H7 (cell line): Measurements from ENCODE around the gene CYP19A1. TPM values are rescaled to one million over a fixed set of nuclear protein-coding genes. Genes with fewer than 3 reads are reported as not detected.

Experiments used
- DNase-seq: peaks from one replicate; pipeline ENCODE4 v3.0.0; 2012
- H3K27me3 ChIP-seq: 2 replicates; pipeline ENCODE4 v1.6.0; 2011; ENCODE audit warnings: mild to moderate bottlenecking, low read length; ENCODE audit not compliant: control insufficient read depth, insufficient read depth
- H3K36me3 ChIP-seq: replicated peaks from 2 replicates; pipeline ENCODE4 v1.5.1; 2011; ENCODE audit warnings: low read length; ENCODE audit not compliant: control insufficient read depth, insufficient read depth
- H3K4me3 ChIP-seq: 2 replicates; pipeline ENCODE4 v1.5.1; 2011; ENCODE audit warnings: low read depth, mild to moderate bottlenecking, control low read depth, low read length, moderate library complexity; ENCODE audit not compliant: insufficient read depth
- total RNA-seq: library from RNA; depleted of rRNA; stranded (reverse); fragments of >200 nt; shearing (Covaris generic); gene quantifications from 2 replicates; pipeline ENCODE4 v1.2.3, GENCODE V29; 2014; rRNA removed

Gene CYP19A1
- not detected in 2 replicates for total RNA-seq

DNA sequence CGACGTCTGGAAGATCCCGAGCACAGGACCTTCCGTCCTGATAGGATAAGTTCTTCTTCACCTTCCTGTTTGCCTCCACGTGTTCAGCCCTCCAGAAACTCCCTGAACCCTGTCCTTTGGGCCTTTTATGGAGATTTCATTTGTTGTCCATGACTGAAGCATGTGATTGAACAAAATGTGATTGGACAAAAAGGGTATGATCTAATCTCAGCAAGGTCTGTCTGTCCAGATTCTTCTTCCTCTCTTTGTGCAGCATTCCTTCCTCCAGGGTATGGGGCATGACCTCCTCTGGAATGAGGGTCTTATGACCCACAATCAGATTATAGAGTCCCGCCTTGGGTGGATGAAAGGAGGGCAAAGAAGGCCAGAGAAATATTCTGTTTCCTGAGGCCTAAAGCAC lies at the start of gene CYP19A1:
Gene CYP19A1, minus strand, starts transcription at position 101 of the 400 bp plus-strand sequence. CDS start 95,684 bp downstream, outside the sequence.
- no peak for DNase-seq
- Histone ChIP-seq H3K4me3 (no peak within 1 kb of the TSS), H3K36me3 (no peaks in the 10 kb centered on the region), H3K27me3 (peaks cover 24% of the 10 kb centered on the region)

DNA sequence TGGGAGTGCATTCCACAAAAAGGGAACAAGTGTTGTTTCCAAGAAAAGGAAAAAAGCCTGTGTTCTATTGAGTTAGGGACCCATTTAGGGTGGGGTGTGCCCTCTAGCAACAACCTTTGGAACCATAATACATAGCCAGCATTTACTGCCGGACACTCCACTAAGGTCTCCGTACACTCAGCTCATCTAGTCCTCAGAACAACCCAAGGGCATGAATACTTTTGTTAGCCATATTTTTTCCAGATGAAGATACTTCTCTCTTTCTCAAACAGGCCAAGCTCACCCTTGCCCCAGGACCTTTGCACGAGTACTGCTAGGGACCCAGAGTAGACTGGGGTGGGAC lies 49.3 kb upstream of the CYP19A1 start:
- no peak for DNase-seq
- Histone ChIP-seq H3K4me3 (no peak overlapping the region), H3K36me3 (no peaks in the 10 kb centered on the region), H3K27me3 (no peaks in the 10 kb centered on the region; the same call in 1 of the 2 replicates)

DNA sequence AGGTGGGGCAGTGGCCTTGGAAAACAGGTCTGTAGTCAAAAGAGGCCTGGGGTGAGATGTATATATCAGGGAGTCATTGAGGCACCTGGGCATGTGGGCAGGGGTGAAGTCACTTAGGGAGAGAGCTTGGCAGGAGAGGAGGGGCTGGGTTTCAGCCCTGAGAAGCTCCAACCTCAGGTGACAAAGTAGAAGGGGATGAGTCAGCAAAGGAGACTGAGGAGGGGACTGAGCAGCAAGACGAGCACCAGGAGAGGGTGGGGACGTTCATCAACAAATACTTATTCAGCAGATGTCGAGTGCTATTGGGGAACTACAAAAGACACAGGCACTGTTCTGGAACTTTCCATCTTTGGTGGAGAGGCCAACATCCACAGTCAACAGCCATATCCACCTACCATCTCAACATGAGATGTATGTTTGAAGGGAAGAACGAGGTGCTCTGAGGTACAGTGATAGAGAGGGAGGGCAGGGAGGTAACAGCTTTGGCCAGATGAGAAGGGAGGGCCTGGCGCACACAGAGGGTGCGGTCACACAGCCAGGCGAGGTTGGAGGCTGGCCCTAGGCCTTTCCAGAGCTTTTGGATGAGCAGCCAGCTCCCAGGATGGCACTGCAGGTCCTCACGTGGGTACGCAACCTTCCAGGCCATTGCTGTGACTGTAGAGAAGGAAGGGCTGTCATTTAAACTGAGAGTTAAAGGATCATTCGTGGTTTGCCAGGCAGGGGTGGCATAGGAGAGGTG lies 48.7 kb upstream of the CYP19A1 start:
- Histone ChIP-seq H3K36me3 (no peaks in the 10 kb centered on the region), H3K4me3 (no peak overlapping the region), H3K27me3 (no peaks in the 10 kb centered on the region; the same call in 1 of the 2 replicates)
- no peak for DNase-seq

DNA sequence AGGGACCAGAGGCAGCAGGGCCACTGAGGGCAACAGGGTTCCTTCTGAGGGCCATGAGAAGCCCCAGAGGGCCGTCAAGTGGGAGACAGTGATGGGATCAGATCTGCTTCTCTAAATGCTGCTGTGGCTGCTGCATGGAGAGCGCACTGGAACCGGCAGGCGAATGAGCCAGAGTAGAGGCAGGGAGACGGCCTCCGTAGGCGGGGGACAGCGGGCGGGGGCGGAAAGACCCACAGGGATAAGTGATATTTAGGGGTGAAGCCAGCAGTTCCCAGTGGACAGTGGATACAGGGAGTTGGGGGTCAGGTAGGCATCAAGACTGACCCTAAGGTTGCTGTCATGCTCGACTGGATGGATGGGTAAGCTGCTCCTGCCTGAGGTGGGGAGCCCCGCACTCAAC lies 48.1 kb upstream of the CYP19A1 start:
- no peaks in the 10 kb centered on the region for H3K36me3 ChIP-seq
- no peaks in the 10 kb centered on the region; the same call in 1 of the 2 replicates for H3K27me3 ChIP-seq
- no peak for DNase-seq
- no peak overlapping the region for H3K4me3 ChIP-seq

DNA sequence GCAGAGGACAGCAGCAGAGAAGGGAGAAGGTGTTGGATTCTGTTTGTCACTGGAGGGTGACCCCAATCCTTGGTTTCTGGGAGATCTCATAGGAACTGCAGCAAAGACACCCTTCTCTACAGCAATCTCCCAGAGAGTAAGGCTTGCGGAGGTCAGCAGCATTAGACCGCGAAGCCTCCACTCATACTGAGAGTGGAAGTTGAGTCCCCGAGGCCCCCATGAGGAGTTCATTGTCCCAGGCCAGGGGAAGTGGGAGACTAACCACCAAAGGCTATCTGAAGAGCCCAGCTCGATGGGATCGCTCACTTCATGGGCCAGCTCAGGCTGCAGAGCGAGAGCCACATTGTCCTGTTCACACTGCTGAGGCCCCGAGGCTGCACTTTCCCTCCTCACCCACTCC lies 47.6 kb upstream of the CYP19A1 start:
- Histone ChIP-seq H3K27me3 (no peaks in the 10 kb centered on the region; the same call in 1 of the 2 replicates), H3K4me3 (no peak overlapping the region), H3K36me3 (no peaks in the 10 kb centered on the region)
- no peak for DNase-seq

DNA sequence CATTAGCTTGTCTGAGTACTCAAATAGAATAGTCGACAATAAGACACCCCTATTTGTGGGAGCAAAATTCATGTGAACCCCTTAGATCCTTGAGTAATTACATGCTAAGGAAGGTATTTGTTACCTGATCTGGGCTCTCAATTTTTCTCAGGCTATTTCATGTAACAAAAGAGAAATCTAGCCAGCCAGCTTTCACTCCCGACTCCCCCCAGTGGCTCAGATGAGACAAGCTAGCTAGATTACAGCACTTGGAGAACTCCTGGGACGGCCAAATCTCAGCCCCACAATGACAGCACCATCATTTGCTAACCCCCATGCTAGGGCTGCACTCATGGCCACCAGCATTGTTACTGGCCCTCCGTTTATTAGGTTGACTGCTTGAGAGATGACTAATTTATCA lies 44.4 kb upstream of the CYP19A1 start:
- no peaks in the 10 kb centered on the region; the same call in 1 of the 2 replicates for H3K27me3 ChIP-seq
- no peaks in the 10 kb centered on the region for H3K36me3 ChIP-seq
- H3K4me3 ChIP-seq = no peak overlapping the region
- DNase-seq = peak; percentile 82

DNA sequence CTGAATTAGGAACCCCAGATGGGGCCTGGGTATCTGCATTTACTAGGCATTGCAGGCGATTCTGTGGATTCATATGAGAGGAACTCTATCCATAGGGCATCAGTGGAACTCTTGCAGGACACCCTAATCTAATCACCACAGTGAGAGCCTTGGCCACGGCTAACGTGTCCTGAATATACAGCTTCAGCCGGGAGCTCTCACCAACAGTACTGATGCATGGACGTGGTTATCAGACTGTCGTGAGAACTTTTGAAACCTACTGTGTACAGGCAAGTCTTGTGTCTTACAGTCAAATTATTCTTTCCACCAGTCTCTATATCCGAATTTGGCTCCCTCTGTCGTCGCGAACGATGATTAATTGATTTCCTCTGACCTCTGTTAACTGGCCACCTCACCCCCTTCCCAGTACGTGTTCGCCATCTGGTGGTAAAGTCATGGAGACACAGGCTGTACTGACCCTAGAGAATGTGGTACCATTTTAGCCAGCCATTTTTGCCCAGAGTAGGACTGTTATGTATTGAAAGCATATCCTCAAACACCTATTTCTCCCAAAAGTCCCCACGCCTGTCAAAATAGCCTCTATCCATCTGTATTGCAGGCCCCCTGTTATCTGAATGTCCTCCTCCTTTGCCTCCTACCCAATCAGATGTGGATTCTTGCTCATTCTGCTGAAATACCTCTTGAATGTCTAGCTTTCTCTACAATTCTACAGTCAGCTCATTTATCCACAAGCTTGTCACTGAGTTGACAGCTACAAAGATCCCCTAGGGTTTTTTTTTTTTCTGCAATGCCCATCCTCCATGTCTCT lies 42.8 kb upstream of the CYP19A1 start:
- DNase-seq = peak; percentile 85
- Histone ChIP-seq H3K27me3 (no peaks in the 10 kb centered on the region; the same call in 1 of the 2 replicates), H3K4me3 (no peak overlapping the region), H3K36me3 (no peaks in the 10 kb centered on the region)

DNA sequence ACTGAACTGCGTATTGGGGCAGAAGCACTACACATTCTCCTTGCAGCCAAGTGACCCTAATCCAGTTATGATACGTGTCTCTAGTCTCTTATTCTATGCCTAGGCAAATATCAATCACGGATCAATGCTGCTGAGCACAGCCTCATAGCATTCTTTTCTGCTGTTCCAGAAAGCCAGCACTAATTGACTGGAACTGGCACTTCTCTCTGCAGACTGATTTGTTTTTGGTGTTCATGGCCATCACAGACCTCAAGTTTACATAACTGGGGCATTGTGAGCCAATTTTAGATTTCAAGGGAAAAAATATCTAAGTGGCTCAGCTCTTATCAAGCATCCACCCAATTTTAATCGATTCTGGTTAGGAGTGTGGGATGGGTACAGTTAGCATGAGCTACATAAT lies 41.0 kb upstream of the CYP19A1 start:
- DNase-seq = no peak
- no peak overlapping the region for H3K4me3 ChIP-seq
- no peaks in the 10 kb centered on the region; the same call in 1 of the 2 replicates for H3K27me3 ChIP-seq
- no peaks in the 10 kb centered on the region for H3K36me3 ChIP-seq

DNA sequence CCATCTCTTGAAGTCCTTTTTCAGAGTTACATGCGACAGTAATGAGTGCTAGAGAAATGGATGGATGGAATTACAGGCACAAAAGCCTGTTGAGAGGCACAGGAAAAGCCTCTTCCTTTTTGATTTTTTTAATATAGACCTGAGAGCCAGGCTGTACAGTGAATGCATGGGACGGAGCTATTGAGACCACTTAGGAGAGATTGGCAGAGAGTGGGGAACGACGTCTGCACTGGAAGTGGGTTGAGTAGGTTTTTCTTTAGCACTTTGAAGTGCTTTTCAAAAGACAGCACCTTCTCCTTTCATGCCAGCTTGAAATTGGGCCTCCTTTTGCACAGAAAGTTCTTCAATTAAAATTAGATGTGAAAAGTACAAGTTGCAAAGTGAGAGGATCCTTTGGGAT lies 40.0 kb upstream of the CYP19A1 start:
- Histone ChIP-seq H3K36me3 (no peaks in the 10 kb centered on the region), H3K4me3 (no peak overlapping the region), H3K27me3 (no peaks in the 10 kb centered on the region)
- DNase-seq = no peak

DNA sequence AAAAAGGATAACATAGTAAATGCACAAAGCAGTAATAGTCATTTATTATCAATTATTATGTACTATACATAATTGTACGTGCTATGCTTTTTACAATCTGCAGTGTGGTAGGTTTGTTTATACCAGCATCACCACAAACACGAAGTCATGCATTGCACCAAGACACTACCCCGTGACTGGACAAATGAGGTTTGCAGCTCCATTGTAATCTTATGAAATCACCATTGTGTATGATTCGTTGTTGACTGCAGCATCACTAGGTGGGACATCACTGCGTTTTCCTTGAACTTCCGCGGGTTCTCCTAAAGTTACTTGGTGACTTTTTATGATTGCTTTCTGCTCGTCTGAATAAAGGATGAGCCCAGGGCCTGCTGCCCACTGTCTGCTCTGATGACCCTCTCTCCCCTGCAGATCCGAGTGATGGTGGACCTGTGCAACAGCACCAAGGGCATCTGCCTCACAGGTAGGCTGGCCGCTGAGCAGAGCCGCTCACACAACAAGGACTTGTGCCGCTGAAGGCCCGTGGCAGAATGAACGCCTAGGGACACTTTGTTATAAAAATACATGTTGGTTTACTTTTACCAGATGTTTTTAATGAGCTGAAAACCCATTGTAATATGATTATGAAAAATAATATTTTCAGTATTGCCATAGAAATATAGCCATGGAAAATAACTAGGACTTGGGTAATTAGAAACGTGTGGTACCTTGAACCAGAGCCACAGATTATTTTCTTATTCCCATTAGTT lies 38.8 kb upstream of the CYP19A1 start:
- DNase-seq = no peak
- Histone ChIP-seq H3K27me3 (no peaks in the 10 kb centered on the region), H3K36me3 (no peaks in the 10 kb centered on the region), H3K4me3 (no peak overlapping the region)

DNA sequence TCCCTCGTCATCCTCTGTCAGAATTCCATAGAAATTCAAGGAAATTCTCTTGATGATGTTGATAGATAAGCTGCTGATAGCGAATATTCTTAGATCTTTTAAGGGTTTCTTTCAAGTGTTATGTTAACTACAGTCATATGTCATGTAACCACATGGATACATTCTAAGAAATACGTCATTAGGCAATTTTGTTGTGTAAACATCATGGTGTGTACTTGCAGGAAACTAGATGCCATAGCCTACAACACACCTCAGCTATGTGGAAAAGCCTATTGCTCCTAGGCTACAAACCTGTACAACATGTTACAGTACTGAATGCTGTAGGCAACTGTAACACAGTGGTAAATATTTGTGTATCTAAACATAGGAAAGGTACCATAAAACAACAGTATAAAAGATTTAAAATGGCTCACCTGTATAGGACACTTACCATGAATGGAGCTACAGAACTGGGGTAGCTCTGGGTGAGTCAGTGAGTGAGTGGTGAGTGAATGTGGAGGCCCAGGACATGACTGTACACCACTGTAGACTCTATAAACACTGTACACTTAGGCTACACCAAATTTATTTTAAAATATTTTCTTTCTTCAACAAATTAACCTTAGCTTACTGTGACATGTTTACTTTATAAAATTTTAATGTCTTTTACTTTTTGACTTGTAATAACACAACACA lies 37.7 kb upstream of the CYP19A1 start:
- no peak for DNase-seq
- Histone ChIP-seq H3K4me3 (no peak overlapping the region), H3K27me3 (no peaks in the 10 kb centered on the region), H3K36me3 (no peaks in the 10 kb centered on the region)

DNA sequence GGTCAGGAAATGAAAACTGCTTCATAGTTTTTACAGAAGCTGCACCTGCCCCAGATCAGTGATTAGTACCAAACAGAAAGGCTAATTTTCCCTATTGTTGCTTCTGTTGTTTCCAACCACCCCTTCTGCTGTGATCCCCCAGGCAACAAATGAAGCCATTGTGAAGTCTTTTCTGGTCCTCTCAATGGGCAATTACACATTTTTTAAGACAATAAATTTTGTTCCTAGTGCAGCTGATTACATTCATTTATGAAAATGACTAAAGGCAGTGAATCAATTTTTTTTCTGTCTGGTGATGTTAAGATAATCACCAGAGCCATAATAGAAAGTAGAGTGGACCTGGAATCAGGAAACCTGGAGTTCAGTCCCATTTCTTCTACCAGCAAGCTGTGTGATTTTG lies 35.7 kb upstream of the CYP19A1 start:
- H3K27me3 ChIP-seq = no peaks in the 10 kb centered on the region
- H3K36me3 ChIP-seq = no peaks in the 10 kb centered on the region
- H3K4me3 ChIP-seq = no peak overlapping the region
- no peak for DNase-seq

DNA sequence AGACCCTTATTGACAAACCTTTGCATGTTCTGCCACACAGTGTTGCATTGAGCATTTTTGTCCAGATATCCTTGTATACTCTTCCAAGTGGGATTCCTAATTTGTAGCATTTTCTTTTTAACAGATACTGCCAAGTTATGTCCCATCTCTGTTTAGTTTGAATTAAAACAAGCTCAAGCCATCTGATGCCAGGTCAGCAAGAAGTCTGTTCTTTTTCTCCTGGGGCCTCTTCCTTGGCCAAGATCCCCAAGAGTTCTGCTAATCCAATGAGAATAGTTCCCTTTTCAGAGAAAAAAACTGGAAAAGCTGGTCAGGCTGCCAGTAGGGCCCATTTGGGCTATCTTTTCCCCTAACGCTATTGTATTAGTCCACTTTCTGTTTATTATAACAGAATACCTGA lies 32.9 kb upstream of the CYP19A1 start:
- no peaks in the 10 kb centered on the region for H3K36me3 ChIP-seq
- H3K4me3 ChIP-seq = no peak overlapping the region
- DNase-seq = no peak
- H3K27me3 ChIP-seq = no peaks in the 10 kb centered on the region

DNA sequence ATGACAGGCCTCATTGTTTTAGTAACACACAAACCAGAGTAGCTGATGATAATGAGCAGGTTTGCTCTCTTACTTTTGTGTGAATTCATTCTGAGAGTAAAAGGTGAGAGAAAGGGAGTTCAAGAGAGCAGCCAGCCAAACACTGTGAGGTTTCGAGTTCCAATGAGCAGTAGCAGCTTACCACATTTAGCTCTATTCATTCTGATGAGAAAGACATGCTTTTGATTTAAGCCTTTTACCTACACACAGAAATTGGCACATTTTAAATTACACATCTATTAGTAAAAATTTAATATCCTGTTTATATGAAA lies 31.0 kb upstream of the CYP19A1 start:
- H3K4me3 ChIP-seq = no peak overlapping the region
- no peaks in the 10 kb centered on the region for H3K27me3 ChIP-seq
- DNase-seq = no peak
- H3K36me3 ChIP-seq = no peaks in the 10 kb centered on the region
